Measurements from ENCODE around the gene FIBIN. TPM values are rescaled to one million over a fixed set of nuclear protein-coding genes. Genes with fewer than 3 reads are reported as not detected.

The FIBIN gene
- total and polyA plus RNA-seq, 2 experiments from 2014 or later, result 36.5 to 36.7 TPM

DNA sequence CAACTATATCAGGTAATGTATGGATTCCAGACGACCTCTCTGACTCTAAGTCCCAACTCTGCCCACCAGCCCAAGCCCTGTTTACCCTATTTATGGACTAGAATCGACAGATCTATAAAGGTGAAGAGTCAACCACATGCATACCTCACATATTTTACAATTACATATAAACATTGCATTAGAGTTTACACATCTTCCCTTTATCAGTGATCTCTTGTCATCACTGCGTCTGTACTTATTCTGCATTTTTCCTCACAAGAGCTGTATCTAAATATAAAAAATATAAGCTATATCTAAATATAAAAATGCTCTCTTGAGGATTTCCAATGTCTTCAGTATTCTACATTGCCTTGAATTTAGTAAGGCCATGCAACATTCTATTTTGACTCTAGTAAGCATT is 8.5 kb downstream of the FIBIN start:
- Histone ChIP-seq H3K4me3 (no peak overlapping the region), H3K27me3 (no peaks in the 10 kb centered on the region), H2AFZ (no peak overlapping the region), H3K9me2 (replicated peaks; ENCODE audit: insufficient read depth) (no peaks in the 10 kb centered on the region), H3K79me2 (no peaks in the 10 kb centered on the region), H3K4me1 (ENCODE audit: insufficient read depth) (peaks cover under 1% of the 10 kb centered on the region), H3K27ac (no peak overlapping the region), H4K20me1 (ENCODE audit: insufficient read depth, poor library complexity, severe bottlenecking) (no peaks in the 10 kb centered on the region), H3K9me3 (ENCODE audit: low read depth) (no peaks in the 10 kb centered on the region), H3K4me2 (no peak overlapping the region), H3K36me3 (replicated peaks; ENCODE audit: insufficient read depth, low read depth) (no peaks in the 10 kb centered on the region)
- no peak for TF ChIP-seq EZH2phosphoT487 (IDR thresholded peaks at IDR 0.05; ENCODE audit: low read depth, severe bottlenecking, unreplicated experiment)
- TF ChIP-seq, protein P1, sequence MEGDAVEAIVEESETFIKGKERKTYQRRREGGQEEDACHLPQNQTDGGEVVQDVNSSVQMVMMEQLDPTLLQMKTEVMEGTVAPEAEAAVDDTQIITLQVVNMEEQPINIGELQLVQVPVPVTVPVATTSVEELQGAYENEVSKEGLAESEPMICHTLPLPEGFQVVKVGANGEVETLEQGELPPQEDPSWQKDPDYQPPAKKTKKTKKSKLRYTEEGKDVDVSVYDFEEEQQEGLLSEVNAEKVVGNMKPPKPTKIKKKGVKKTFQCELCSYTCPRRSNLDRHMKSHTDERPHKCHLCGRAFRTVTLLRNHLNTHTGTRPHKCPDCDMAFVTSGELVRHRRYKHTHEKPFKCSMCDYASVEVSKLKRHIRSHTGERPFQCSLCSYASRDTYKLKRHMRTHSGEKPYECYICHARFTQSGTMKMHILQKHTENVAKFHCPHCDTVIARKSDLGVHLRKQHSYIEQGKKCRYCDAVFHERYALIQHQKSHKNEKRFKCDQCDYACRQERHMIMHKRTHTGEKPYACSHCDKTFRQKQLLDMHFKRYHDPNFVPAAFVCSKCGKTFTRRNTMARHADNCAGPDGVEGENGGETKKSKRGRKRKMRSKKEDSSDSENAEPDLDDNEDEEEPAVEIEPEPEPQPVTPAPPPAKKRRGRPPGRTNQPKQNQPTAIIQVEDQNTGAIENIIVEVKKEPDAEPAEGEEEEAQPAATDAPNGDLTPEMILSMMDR (IDR thresholded peaks at IDR 0.05; ENCODE audit: poor library complexity), result no peak
- no peak for TF ChIP-seq EZH2 (IDR thresholded peaks at IDR 0.05; ENCODE audit: borderline replicate concordance)
- WGBS (ENCODE audit: low lambda C conversion rate, missing lambda C conversion rate), result 58% methylated on average over 3 of the region's 3 CpGs
- no peak for DNase-seq (ENCODE audit: low spot score)

DNA sequence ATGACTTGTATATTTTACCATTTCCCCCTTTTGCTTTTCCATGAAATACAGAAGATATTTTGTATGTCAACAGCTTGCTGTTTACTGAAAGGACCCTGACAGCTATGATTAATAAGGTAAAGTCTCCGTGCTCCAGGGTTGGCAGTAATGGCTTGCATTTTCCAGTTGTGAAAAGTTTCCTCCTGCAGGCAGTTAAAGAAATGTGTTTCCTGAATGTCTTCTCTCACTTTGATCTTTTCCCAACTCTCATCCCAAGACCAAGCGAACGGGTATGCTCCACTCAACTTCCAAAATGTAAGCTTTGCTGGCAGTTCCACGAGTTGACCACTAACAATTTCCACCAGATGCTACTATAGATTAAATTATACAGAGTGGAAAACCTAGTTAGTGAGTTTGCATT is 8.9 kb downstream of the FIBIN start:
- Histone ChIP-seq H3K27me3 (no peaks in the 10 kb centered on the region), H3K9me3 (ENCODE audit: low read depth) (no peaks in the 10 kb centered on the region), H2AFZ (no peak overlapping the region), H3K36me3 (replicated peaks; ENCODE audit: insufficient read depth, low read depth) (no peaks in the 10 kb centered on the region), H3K27ac (no peak overlapping the region), H3K4me3 (no peak overlapping the region), H3K4me2 (no peak overlapping the region), H3K9me2 (replicated peaks; ENCODE audit: insufficient read depth) (no peaks in the 10 kb centered on the region), H3K79me2 (no peaks in the 10 kb centered on the region), H4K20me1 (ENCODE audit: insufficient read depth, poor library complexity, severe bottlenecking) (no peaks in the 10 kb centered on the region), H3K4me1 (ENCODE audit: insufficient read depth) (no peaks in the 10 kb centered on the region)
- DNase-seq (ENCODE audit: low spot score), result no peak
- 52% methylated on average over 4 of the region's 4 CpGs for WGBS (ENCODE audit: low lambda C conversion rate, missing lambda C conversion rate)
- TF ChIP-seq EZH2 (IDR thresholded peaks at IDR 0.05; ENCODE audit: borderline replicate concordance) (no peak), EZH2phosphoT487 (IDR thresholded peaks at IDR 0.05; ENCODE audit: low read depth, severe bottlenecking, unreplicated experiment) (no peak)
- TF ChIP-seq, protein P1 (IDR thresholded peaks at IDR 0.05; ENCODE audit: poor library complexity), result no peak

GRCh38 chr11:27004103-27004502 is 10.2 kb downstream of the FIBIN start:
- Histone ChIP-seq H3K4me3 (no peak overlapping the region), H3K4me2 (no peak overlapping the region)

More at GRCh38 chr11:27004103-27004502, 10.2 kb downstream of the FIBIN start:
- Histone ChIP-seq H3K36me3 (replicated peaks; ENCODE audit: insufficient read depth, low read depth) (no peaks in the 10 kb centered on the region), H3K79me2 (no peaks in the 10 kb centered on the region), H3K9me2 (replicated peaks; ENCODE audit: insufficient read depth) (no peaks in the 10 kb centered on the region), H2AFZ (no peak overlapping the region), H3K27me3 (no peaks in the 10 kb centered on the region), H4K20me1 (ENCODE audit: insufficient read depth, poor library complexity, severe bottlenecking) (no peaks in the 10 kb centered on the region), H3K9me3 (ENCODE audit: low read depth) (no peaks in the 10 kb centered on the region), H3K27ac (no peak overlapping the region), H3K4me1 (ENCODE audit: insufficient read depth) (no peaks in the 10 kb centered on the region)
- TF ChIP-seq EZH2 (IDR thresholded peaks at IDR 0.05; ENCODE audit: borderline replicate concordance), result no peak
- TF ChIP-seq, protein P1 (IDR thresholded peaks at IDR 0.05; ENCODE audit: poor library complexity), result no peak
- no peak for TF ChIP-seq EZH2phosphoT487 (IDR thresholded peaks at IDR 0.05; ENCODE audit: low read depth, severe bottlenecking, unreplicated experiment)
- DNase-seq (ENCODE audit: low spot score), result no peak
- 89% methylated on average over 2 of the region's 2 CpGs for WGBS (ENCODE audit: low lambda C conversion rate, missing lambda C conversion rate)

All from hepatocyte (in vitro differentiated cells).